ENCODE measurements around the gene HOXD12.

The HOXD12 gene

DNA sequence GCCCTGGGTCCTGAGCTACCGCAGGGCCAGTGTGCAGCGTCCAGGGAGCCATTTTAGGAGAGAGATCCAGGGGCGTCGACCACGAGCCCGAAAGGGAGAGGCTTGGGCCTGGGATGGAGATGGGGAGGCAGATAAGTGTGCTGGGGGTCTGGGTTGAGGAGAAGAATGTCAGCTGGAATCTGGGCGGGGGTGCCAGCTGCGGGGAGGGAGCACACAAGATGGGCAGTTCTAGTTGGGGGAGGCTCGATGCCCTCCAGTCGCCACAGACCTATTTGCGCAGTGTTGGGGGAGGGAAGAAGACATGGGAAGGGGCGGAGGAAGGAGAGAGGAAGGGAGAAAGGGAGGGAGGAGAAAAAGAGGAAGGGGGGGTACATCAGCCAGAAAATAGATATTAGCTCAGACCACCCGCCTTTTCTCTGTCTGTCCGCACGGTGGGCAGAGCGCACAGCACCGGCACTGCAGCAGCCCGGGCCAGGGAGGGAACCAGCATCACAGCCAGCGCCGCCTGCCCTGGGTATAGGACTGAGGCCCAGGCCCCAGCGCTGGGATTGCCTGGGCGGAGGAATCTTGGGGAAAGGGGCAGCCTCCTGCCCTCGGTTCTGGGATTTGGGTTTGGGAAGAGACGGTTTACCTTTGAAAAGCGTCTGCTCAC is 5.6 kb downstream of the HOXD12 start:
- no peak for DNase-seq (ENCODE audit: low spot score)

DNA sequence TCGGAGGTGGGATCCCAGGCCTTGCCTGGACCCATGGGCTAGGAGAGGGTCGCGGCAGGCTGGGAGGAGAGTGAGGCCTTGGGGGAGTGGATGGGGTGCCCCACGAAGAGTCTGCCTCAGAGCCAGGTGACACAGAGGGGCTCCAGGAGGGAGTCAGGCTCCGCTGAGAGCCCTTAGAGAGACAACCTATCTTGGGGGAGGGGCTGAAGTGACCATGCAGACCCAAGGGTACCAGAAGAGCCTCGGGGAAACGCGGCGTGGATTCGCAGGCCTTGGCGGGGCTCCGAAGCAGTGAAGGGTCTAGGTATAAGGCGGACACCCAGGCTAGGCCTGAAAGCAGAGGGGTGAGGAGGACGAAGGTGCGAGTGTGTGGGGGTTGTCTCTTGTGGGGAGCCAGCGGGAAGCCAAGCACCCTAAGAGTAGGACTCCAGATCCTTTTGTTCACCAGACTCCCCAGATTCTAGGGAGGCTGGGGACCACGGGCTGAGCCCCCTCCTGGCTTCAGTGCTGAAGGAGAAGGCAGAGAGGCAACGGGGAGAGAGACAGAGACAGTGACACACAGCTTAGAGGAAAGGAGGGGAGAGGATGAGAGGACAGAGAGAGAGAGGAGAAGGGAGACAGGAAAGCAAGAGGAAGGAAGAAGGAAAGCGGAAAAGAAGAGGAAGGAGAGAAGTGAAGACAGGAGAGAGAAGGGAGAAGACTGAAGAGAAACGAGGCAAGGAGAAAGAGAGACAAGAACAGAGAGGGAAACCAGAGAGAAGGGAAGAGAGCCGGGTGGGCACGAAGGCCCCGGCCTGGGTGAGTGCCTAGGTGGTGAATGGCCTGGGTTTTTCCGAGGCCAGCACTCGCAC is 6.4 kb downstream of the HOXD12 start:
- DNase-seq (ENCODE audit: low spot score) = no peak

DNA sequence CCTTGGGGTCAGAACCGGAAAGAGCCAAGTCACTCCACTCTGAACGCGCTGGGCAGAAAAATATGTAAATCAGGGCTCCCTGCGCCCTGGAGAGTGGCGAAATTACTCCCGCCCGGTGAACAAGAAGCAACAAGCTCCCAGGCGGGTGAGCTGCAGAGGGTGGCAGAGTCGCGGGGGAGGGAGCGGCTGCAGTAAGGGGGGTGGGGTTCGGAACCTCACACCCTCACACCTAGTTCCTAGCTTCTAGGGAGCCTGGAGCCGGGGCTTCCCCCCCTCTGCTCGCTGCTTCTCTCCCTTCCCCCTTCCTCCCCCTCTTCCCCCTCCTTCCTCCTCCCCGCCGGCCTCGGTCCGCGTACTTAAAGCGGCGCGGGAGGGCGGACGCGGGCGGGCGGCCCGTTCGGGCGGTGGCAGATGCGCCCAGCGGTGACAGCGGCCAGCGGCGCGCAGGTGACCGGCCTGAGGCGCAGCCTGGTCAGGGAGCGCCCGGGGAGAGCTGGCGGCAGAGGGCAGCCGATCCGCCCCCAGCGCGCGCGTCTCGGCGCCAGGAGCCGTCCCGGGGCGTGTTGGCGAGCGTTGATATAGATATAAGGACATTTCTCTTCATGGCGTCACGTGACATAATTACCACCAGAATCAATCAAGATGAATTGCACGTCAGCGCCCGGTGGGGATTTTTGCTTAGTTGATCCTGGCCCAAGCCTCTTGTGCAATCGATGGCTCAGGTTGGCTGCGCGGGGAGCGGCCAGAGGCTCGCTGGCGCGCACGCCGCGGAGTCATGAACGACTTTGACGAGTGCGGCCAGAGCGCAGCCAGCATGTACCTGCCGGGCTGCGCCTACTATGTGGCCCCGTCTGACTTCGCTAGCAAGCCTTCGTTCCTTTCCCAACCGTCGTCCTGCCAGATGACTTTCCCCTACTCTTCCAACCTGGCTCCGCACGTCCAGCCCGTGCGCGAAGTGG is 7.3 kb downstream of the HOXD12 start, which contains the start of gene HOXD11:
TSS of gene HOXD11 (plus strand) at position 700 of the 959 bp plus-strand sequence. CDS start at position 776, 76 bp downstream.
- DNase-seq (ENCODE audit: low spot score) = no peak

DNA sequence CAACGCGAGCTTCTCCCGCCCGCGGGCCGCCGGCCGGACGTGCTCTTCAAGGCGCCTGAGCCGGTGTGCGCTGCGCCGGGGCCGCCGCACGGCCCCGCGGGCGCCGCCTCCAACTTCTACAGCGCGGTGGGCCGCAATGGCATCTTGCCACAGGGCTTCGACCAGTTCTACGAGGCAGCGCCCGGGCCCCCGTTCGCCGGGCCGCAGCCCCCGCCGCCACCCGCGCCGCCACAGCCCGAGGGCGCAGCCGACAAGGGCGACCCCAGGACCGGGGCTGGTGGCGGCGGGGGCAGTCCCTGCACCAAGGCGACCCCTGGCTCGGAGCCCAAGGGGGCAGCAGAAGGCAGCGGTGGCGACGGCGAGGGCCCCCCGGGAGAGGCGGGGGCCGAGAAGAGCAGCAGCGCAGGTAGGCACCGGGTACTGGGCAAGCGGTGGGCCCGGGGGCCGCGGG is 8.2 kb downstream of the HOXD12 start:
- no peak for DNase-seq (ENCODE audit: low spot score)

DNA sequence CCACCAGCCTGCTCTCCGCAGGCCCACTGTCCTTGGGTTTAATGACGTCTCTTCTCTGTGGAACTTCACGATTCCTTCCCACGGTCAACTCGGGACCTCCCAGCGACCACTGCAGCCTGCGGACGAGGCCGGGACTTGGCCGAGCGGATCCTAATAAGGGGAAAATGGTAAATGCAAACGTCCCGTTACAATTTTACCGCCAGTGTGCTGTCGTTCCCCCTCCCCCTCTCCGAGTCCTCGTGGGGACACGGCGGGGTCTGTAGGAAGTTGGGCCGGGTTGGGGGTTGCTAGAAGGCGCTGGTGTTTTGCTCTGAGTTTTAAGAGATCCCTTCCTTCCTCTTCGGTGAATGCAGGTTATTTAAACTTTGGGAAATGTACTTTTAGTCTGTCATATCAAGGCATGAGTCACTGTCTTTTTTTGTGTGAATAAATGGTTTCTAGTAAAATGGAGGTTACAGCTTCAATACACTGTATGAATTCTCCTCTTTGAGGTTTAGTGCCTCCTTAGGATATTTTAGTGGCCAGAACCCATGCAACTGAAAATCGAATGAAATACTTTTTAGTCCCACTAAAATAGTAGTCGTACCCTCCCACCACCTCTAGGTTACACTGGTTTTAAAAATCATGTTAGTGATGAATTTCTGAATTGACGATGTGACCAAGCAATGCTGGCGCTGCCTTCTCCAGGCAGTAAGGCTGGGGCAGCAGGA is 9.8 kb downstream of the HOXD12 start:
- no peak for DNase-seq (ENCODE audit: low spot score)

DNA sequence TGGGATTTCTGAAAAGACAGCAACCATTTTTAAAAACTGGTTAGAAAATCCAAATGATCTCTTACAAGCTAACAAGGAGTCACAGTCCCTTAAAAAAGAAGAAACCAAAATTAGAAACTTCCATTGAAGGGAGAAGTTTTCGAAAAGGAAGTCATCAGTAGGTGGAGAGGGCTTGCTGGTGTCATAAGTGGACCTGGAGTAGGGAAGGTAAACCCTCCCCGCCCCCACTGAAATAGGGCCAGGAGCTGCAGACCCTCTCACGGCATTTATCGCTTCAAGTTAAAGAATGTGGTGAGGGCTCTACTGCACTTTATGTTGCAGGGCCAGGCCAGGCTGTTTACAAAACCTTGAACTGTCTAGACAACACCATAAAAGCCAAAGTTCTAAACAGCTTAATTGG is 10.4 kb downstream of the HOXD12 start:
- no peak for DNase-seq (ENCODE audit: low spot score)

DNA sequence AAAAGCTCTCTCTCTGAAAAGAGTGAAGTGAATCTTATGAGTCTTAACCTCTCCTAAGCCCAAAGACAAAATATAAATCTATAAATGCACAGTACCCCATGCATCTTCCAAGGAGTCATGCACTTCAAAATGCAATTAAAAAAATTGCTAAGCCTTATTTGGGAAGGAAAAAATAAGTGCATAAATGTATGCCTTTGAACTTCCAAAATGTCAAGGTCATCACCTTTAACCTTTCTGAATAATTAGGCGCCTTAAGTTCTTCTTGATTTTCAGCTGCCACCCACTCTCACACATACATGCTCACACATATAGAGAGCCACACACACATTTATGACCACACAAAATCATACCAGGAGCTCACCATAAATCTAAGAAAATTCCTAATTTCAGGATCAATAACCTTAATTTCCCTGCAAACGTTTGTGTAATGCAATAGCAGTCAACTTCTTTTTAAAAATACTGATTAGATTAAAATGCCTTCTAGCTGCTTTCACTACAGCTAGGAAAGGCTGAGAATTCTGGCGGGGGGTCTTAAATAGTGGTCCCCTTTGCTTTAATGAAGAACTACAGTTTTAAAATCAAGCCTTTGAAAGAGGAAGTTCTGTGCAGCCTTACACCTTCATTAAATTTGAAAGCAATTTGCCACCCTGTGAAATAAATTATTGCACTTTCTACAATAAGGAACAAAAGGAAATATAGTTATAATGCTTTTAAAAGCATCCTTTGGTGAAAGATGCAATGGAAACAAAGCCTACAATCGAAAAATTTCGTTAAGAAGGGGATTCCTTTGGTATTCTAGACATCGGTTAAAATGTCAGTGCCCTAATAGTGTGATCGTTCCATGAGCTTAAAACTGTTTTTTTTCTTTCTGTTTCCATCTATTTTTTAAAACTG is 11.1 kb downstream of the HOXD12 start:
- DNase-seq (ENCODE audit: low spot score) = no peak

DNA sequence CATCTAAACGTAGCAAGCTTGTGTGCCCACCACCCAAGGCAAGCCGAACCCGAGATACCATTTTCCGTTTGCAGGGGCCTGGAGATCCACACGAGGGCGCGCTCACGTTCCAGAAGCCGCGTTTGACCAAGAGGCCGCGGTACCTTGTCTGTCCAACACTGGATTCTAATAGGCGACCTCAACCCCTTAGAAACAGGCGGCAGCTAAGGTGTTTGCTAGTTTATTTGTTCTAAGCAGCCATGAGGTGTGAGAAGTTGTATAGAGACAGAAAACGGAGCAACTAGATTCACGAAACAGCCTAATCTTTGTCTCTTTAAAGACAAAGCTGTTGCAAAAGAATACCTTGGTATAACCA is 11.7 kb downstream of the HOXD12 start:
- no peak for DNase-seq (ENCODE audit: low spot score)

DNA sequence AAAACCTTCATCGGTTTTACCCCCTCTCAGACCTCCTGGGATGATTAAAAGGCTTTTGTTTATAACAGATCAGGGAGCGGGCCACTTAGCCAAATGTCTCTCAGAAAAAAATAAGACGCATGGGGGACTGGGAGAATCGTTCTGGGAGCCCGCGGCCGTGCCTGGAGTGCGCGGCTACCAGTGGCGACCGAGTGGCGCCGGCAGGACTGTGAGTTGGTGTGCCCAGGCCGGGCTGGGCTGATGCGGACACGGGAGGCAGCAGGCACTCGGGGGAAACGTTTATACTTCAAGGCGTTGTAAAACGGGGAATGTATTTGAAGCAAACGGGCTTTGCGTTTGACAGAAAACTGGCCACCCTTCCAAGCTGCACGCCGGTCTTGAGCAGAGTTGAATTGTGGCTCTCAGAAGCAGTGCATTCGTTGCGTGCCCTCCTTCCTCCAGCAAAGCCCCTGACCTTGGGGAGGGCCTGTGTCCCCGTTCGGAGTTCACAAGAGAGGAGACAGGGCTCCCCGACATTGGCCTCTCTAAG is 12.3 kb downstream of the HOXD12 start:
- DNase-seq (ENCODE audit: low spot score) = no peak

DNA sequence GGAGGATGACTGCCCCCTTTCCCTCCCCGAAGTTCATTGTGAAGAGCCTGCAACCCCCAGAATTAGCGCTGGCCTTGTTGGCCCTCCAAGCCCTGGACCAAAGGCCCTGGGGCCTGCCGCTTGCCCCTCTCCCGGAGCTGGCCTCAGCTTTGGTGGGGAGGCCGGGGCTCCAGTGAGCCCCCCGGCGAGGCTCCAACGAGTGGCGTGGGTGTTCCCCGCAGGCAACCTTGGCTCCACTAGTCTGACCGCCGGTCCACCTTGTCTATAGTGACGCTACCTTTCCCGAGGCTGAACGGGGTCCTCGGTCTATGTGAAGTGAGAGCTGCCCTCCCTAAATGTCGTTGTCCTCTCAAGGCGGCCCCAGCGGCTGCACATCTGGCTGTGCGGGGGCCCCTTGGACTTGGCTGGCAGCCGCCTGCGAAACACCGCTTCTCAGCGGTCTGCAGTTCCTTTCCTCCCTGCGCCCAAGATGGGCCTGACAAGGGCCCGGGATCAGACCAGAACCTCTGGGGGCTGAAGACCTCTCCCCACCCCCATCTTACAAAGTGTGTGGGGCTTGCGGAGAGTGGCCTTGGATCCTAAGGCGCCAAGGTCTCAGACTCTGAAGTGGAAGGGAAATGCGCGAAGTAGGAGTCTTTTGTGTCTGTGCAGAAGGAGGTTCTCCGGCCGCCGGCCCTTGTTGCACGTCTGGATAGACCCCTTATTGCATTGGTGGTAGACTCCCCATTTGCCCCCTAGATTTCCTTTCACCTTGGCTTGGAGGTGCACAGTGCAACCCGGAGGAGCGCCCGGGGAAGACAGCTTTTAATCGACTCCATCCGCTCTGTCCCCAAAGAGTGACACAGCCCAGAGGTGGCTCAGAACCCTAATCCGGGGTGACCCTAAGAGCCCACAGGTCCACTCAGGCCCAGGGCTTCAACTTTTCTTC is 13.0 kb downstream of the HOXD12 start:
- DNase-seq (ENCODE audit: low spot score) = no peak

DNA sequence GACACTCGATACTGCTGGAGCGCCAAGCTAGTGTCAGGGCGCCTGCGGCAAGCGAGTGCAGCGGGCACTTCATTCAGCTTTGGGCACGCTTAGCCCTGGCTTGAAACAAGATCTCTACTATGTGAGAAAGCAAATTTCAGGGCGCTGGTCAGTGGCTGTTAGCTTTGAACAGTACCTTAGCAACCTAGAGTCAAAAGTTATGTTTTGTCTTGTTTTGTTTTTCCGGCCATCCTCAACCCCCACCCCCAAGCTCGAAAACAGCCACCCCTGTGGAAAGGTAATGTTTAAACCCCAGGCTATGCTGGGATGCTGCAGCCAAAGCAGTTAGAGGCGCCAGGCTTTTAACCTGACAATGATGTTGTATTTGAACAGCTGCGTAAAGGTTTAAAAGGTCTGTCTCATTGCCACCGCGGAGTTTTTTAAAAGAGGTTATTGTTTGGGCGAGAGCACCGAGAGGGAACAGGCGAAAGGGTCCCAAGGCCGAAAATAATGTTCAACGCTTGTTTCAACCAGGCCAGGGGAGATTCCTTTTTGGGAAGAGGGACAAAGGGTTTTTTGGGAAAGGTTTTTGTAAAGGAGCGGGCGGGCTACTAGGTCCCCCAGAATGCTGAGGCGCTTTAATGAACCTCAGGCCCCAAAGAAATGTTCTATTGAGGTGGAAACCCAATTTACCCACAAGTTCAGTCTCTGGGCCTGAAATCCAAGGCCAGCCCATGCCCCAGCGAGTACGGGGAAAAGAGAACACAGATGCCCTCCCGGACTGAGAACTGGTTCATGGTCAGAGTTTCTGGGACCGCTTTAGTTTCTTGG is 14.7 kb downstream of the HOXD12 start:
- no peak for DNase-seq (ENCODE audit: low spot score)

DNA sequence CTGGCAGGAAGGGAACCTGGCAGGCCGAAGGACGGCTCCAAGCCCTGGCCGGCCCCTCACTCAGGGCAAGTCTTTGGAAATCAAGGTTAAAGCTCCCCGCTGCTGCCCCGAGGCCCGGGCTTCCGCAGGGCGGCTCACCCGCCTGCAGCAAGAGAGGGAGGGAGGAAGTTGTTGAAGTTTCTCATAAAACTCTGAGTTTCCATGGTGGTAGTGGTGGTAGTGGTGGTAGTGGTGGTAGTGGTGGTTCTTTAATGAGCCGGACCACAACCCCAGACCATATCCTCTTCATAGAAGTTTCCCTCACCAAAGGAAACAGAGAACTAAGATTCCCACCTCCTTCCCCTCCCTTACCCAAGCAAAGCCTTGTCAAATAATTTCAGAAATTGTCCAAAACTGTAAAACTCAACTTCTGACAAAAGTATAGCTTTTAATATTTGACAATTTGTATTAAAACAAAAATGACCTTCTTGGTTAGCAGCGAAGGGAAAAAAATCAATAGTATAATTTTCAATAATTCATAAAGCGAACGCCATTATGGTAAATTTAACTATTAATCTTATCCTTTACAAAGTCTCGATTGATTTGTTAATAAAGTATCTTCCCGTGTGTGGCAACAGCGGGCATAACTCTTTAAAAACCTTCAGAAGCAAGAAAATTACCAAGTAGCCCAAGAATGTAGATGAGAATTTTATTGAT is 15.5 kb downstream of the HOXD12 start:
- no peak for DNase-seq (ENCODE audit: low spot score)

DNA sequence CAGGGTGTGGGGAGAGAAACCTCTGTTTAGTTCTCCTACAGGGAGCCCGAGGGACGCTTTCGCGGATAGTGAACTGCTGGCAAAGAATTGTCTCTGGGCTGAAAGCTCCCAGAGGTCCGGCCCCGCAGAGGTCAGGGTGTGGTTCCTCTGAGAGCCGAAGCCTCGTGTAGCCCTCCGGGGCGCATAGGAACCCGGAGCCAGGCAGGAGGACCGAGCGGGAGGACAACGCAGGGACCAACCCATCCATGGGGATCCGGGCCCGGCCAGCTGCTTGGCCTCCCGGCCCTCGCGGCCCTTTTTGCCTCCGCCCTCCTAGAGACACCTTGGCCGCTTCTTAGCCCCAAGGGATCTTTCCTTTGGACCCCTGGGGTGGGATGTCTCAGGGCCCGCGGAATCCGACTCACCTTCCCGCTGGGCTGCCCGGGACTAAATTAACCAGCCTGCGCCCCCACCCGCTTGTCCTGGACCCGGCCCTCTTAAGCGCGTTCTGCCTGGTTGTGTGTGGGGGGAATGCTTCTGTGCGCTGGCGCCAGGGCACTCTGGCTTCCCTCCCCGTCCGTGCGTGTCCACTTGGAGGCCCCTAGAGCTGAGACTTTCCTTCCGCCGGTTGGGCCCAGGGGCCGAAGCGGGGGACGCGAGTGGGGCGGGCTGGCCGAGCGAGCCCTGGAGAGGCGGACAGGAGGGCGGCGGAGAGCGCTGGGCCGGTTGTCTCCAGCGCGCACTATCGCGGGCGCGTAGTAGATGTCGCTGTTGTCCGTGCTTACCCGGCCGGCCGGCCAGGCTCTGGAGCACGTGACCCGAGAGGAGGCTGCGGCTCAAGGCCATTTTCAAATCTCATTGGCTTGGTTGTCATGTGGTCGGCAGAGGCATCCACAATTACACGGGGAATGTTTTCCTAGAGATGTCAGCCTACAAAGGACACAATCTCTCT is 16.6 kb downstream of the HOXD12 start, which contains the start of gene HOXD10:
TSS of gene HOXD10 (plus strand) at position 896 of the 931 bp plus-strand sequence. CDS start 56 bp downstream, outside the sequence.
- no peak for DNase-seq (ENCODE audit: low spot score)

DNA sequence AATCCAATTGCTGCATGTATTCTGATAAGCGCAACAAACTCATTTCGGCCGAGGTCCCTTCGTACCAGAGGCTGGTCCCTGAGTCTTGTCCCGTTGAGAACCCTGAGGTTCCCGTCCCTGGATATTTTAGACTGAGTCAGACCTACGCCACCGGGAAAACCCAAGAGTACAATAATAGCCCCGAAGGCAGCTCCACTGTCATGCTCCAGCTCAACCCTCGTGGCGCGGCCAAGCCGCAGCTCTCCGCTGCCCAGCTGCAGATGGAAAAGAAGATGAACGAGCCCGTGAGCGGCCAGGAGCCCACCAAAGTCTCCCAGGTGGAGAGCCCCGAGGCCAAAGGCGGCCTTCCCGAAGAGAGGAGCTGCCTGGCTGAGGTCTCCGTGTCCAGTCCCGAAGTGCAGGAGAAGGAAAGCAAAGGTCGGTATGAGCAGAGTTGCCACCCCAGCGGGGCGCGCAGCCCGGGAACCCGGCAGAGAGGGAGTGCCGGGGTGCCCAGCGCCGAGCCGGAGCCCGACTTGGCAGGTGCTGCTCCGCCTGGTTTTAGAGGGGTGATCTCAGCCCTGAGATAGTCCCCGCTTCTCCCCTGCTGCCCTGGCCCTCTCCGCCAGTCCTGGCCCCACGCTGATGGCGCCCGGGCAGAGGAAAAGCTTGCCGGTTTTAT is 17.7 kb downstream of the HOXD12 start:
- DNase-seq (ENCODE audit: low spot score) = no peak

DNA sequence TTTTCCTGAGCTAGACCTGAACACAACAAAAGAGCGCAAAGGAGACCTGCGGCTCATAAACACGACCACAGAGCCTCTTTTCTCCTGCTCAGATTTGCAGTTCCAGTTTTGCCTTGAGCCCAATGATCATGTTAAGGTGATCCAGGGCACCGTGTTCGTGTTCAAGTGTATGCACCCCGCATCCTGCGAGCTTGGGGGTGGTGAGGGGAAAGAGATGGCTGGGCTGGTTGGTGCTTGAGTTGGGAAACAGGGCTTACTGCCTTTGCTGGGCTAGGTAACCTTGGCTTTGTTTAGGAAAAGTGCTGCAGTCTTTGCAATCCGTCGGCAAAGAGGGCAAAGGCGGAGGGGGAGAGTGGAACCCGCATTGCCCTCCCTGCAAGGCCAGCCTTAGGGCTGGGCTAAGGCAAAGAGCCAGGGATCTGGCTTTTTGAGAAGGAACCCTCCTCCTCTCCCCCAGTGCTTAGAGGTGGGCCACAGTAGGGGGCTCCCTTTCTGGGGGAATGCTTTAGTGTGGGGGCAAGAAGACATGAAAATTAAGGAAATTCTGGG is 18.3 kb downstream of the HOXD12 start:
- DNase-seq (ENCODE audit: low spot score) = no peak

Measured in CD4-positive, alpha-beta T cell treated with Interleukin-15 for 4 hours (primary cell).